HG02798 (cell line): ENCODE results near the gene CDK13.
"Not testable (repeated sequence)": the region's sequence is repeated elsewhere in the genome, so short reads cannot be mapped to it uniquely, and the experiment has no call there.

Source experiments
- ATAC-seq: cut with Tn5 transposase; IDR thresholded peaks from one replicate; pipeline ENCODE4 v1.9.1; 2021; ENCODE audit warnings: mild to moderate bottlenecking; ENCODE audit not compliant: unreplicated experiment, poor library complexity

CDK13 gene

DNA sequence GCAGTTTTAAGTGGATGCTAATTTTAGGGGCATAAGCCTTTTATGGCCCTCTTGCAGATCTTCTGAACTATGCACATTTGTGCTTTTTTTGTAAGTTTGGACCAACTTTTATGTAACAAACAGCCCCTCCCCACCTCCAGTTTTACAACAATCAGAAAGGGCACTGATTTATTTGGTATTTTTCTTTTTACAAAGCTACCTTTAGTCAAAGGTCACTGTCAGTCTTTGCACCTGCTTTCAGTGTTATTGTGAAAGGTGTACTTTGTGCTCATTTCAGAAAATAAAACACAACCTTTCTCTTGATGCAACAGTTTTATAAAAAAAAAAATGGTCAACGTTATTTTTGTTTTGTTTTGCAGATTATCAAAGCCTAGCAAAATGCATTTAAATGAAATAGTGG, 145.2 kb downstream of the CDK13 start:
- no peak for ATAC-seq

DNA sequence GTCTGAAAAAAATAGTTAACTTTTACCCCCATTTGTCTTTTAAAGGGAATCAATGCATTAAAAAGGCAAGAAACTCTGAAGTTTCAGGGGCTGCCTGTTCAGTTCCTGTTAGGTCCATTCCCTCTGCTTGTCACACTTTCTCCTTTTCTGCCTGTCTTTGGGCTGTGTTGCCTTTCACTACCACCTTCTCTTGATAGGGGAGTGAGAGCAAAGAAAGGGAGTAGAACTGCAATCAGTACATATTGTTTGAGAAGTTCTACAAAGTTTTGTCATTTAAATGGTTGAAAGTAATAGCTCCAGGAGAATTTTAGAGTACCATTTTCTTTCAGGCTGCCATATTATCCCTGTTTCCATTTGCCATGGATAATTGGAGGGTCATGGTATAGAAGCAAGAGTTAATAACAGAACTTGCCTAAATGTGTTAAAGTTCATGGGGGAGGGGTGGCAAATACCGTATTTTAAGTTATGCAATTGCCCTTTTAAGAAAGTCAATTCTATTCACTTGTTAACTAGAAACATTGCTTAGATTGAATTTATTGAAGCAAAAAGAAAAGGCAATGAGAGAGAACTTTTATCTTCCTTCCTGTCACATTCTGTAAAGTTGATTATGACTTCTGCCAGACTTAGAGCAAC, 145.8 kb downstream of the CDK13 start:
- ATAC-seq, result no peak

DNA sequence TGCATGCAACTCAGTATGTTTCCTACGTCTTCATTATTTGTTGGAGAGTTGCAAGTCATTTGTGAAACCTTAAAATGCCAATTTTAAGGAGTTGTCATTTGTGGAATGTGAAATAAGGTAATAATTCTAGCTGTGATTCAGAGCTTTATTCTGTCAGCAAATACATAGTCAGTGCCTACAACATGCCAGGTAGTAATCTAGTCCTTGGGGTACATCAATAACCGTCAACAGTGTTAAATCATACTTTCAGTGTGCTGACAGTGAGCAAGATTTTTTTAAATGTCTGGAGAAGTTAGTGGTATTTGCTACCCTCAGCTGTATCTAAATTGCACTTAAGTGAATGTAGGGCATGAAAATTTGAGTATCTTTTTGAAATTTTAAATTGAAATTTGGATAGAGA, 147.7 kb downstream of the CDK13 start:
- ATAC-seq, result no peak

DNA sequence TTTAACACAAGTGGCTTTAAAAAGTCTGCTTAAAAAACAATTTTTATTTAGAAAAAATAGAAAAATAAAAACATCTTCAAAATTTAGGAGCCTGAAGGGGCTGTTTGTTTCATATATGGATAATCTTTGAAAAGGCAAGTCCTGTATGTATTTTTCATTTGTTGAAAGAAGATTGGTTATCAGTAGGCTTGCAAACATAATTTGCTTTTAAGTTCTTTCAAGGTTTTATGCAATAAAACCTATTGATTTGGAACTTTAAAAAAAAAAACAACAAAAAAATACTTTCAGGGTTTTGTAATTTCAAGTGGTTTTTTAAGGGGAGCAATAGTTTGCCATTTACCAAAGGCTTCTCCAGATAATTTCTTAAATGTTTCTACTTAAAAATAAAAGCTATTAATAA, 148.8 kb downstream of the CDK13 start:
- no peak for ATAC-seq

DNA sequence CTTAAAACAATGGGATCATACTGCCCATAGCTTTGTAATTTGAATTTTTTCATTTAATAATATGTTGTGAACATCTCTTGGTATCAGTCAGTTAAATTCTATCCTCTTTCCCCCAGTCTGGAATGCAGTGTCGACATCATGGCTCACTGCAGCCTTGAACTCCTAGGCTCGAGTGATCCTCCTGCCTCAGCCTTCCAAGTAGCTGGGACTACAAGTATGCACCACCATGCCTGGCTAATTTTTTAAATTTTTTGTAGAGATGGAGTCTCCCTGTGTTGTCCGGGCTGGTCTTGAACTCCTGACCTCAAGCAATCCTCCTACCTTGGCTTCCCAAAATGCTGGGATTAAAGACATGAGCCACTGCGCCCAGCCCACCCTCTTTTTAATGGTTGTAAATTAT, 149.8 kb downstream of the CDK13 start:
- ATAC-seq, result no peak

DNA sequence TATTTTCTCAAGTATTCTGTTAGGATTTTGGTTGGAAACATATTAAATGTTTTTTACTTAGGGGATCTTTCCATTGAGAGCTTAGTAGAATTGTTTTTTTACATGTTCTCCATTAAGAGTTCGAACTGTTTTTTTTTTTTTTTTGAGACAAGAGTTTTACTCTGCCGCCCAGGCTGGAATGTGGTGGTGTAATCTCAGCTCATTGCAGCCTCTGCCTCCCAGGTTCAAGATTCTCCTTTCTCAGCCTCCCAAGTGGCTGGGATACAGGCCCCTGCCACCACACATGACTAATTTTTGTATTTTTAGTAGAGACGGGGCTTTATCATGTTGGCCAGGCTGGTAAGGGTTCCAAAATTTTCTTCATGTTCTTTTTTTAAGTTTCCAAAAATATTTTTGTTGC, 151.1 kb downstream of the CDK13 start:
- ATAC-seq, result no peak

DNA sequence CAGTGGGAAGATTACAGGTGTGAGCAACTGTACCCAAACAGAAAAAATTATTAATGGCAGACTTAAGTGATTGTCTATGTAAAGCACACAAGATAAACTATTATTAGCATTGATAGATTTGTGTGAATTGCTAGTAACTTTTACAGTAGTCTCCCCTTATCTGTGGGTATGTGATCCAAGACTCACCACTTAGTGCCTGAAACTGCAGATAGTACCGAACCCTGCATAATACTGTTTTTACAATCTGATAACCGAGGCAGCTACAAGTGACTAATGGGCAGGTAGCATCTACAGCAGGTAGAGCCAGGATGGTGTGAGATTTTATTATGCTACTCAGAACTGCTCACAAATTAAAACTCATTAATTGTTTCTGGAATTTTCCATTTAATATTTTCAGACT, 152.8 kb downstream of the CDK13 start:
- ATAC-seq, result no peak

DNA sequence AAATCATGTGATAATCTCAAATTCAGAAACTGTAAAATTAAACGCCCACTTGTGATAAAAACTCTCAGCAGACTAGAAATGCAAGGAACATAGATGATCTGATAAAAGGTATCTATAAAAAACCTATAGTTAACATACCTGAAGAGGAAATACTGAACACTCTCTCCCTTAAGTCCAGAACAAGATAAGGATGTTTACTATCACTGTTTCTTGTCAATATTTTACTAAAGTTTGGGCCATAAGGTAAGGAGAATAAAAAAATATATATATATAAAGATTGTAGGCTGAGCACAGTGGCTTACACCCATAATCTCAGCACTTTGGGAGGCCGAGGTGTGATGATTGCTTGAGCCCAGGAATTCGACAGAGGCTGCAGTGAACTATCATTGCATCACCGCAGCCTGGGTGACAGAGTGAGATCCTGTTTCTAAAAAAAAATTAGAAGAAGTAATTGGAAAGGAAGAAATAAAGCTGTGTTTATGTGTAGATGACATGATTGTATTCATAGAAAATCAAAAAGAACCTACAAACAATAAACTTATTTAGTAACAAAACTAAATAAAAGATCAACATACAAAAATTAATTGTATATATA, 155.9 kb downstream of the CDK13 start:
- ATAC-seq, result no peak

DNA sequence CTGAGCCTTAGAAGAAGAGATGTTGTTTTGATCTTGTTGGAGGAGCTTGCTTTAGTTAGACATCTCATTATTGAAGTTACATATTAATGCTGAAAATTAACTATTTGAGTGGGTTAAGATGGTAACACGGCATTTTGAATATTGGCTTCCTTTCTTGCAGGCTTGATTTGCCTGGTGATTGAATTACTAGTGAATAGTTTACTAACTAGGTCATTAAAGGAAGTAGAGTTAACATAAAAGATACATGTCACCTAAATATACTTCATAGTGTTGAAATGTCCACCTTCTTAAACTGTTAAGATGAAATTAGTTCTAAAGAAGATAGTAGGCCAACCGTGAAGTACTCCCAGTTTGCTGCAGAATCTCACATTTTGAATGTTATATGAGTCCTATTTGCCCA, 165.9 kb downstream of the CDK13 start:
- no peak for ATAC-seq

DNA sequence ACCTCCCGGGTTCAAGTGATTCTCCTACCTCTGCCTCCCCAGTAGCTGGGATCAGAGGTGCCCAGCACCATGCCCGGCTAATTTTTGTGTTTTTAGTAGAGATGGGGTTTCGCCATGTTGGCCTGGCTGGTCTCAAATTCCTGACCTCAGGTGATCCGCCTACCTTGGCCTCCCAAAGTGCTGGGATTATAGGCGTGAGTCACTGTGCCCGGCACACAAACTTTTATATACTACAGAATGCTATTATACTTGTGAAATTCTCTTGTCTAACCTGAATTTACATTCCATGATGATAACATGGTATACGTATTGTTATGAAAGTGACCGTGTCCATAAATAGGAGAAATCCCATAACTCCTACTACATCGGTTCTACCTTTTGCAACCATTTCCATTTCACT, 167.1 kb downstream of the CDK13 start:
- not testable (repeated sequence) for ATAC-seq

DNA sequence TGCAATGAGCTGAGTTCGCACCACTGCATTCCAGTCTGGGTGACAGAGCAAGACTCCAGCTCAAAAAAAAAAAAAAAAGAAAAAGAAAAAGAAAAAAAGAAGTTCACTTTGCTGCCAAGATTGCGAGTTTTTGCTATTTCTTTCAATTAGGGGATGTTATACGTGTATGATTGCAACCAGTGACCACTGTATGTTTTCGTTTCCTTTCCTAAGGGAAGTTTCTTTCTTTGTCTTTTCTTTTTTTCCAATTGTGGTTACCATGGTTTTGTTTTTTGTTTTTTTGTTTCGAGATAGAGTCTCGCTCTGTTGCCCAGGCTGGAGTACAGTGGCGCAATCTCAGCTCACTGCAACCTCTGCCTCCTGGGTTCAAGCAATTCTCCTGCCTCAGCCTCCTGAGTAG, 168.1 kb downstream of the CDK13 start:
- ATAC-seq, result not testable (repeated sequence)

DNA sequence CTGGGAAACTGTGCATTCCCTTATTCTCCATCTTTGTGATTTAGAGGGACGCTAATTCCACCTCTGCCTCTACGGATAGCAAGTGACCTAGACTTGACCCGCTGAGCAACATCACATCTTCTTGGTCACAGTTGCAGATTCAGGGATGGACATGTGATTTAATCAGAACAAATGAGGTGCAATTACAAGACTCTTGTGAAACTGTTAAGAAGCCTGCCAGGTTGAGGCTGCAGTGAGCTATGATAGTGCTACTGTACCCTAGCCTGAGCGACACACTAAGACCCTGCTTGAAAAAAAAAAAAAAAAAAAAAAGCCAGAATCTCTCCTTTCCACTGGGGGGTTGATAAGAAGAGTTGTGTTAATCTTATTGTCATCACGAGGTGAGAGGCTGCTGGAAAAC, 170.0 kb downstream of the CDK13 start:
- ATAC-seq, result no peak

DNA sequence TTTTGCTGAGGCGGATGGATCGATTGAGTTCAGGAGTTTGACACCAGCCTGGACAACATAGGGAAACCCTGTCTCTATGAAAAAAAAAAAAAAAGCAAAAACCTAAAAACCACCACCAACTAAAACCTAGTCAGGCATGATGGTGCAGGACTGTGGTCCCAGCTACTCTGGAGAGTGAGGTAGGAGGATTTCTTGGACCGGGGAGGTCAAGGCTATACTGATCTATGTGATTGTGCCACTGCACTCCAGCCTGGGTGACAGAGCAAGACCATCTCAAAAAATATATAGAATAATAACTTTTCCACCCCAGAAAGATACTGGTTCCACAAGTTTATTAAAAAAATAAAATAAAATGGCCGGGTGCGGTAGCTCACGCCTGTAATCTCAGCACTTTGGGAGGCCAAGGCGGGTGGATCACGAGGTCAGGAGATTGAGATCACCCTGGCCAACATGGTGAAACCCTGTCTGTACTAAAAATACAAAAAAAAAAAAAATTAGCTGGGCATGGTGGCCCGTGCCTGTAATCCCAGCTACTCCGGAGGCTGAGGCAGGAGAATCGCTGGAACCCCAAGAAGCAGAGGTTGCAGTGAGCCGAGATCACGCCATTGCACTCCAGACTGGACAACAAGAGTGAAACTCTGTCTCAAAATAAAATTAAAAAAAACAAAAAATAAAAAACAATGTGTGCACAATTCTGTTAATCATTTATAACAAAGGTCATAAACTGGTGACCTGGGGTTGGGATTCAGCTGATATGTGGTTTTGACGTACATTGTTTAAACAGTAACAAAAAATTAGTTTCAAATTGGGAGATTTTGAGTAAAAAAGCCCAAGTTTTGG, 172.3 kb downstream of the CDK13 start:
- ATAC-seq, result not testable (repeated sequence)

DNA sequence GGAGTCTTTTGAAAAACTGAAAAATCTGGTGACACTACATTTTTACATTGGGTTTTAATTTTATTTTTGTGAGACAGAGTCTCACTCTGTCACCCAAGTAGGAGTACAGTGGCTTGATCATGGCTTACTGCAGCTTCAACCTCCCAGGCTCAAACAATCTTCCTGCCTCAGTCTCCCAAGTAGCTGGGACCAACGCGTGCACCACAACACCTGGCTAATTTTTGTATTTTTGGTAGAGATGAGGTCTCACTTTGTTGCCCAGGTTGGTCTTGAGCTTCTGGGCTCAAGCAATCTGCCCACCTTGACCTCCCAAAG, 172.8 kb downstream of the CDK13 start:
- ATAC-seq, result no peak

DNA sequence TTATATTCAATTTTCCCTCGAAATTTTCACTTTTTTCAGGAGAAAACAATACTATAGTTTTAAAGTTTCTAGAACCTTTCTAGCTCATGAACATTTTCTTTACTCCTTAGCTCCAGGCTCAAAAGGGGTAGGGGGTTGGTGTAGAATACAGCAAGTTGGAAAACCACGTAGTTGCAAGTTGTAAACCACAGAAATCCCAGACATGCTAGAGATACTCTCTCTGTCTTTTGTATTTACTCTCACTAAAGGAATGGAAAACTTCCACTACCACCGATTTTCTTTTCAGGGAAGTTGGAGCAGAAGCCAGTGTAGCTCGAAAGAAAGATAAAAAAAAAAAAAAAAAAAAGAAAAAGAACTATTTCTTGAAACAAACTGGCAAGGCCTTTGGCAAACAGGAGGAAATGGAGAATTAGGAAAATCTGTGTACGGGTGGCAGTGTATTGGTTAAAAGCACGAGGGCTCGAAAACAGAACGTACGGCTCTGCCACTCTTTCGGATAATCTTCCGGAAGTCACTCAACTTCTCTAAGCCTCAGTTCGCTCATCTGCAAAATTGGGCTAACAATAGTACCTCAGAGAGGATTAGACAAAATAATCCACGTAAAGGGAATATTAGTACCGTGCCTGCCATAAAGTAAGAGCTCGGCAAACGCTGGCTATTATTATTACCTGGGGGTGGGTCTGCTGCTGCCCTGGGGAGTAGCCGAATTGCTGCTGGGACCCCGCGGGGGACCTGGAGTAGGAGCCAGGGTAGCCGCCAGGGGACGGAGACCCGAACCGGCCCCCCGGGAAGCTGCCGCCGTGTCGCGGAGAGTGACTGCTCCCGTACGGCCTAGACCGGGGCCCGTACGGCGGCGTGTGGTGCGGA, 183.7 kb downstream of the CDK13 start:
- no peak for ATAC-seq

DNA sequence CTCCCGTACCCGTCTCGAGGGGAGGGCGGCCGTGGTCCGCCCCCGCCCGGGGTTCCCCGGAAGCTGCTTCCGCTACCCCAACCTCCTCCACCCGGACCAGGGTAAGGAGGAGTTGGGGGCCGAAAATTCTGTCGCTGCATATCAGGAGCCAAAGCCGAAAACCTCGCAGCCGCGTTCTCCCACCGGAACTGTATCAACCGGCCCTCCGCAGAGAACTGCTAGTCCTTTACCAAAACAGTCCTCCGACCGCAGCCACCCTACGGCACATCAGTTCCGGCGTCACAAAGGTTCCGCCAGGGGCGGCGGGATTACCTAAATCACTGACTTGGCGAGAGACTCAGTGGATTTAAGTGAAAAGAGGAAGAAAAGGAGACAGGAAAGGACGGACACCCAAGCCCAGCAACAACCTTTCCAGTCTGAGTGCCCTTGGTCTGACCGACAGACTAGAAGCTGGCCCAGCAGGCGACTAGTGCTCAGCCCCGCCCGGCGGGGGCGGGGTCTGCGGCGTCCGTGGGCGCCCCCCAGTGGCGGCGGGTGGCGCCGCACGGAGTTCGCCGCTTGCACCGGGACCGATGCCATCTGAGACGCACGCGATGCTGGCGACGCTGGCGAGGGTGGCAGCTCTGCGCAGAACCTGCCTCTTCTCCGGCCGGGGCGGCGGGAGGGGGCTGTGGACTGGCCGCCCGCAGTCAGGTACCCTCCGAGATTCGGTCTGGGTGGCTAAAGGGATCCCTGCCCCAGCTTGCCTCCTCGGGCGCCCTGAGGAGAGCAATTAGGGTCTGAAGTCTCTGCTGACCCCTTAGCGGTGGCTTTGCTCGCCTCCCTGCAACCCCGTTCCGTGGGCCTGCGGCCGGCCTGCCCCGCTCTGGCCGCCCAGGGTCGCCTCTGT, 184.6 kb downstream of the CDK13 start, which contains the start of the genes MPLKIP and SUGCT:
MPLKIP (minus strand) TSS at position 195 of the 889 bp plus-strand sequence; CDS start at position 140, 55 bp downstream.
SUGCT (plus strand) TSS at position 578 of the 889 bp plus-strand sequence.
- peak; percentile 92 for ATAC-seq

DNA sequence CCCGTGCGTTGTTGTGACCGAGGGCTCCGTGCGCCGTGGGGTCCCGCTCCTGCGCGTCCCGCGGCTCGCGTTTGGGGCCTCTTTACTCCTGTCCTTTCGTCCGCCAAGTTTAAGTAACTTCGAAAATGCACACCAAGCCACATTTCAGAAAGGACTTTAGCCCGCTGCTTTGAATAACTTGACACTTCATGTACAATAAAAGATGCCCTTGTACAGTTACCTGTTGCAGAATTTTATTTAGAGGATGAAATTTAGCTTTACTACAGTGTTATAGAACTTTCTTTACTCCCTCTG, 185.2 kb downstream of the CDK13 start:
- no peak for ATAC-seq

DNA sequence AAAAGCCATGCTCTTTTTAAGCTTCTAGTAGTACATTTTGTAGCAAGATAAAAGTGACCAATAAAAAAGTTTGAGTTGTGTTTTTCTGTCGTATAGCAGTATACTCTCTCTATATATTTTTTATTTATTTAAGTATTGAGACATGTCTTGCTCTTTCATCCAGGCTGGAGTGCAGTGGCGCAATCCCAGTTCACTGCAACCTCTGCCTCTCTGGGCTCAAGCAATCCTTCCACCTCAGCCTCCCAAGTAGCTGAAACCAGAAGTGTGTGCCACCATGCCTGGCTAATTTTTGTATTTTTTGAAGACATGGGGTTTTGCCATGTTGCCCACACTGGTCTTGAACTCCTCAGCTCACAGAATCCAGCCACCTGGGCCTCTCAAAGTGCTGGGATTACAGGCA, 187.5 kb downstream of the CDK13 start:
- ATAC-seq, result no peak

DNA sequence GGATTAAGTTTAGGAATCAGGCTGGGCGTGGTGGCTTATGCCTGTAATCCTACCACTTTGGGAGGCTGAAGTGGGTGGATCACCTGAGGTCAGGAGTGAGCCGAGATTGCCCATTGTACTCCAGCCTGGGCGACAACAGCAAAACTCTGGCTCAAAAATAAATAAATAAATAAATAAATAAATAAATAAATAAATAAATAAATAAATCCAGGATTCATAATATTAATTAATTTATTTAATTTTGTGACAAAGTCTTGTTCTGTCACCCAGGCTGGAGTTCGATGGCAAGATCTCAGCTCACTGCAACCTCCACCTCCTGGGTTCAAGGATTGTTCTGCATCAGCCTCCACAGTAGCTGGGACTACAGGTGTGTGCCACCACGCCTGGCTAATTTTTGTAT, 188.9 kb downstream of the CDK13 start:
- no peak for ATAC-seq

DNA sequence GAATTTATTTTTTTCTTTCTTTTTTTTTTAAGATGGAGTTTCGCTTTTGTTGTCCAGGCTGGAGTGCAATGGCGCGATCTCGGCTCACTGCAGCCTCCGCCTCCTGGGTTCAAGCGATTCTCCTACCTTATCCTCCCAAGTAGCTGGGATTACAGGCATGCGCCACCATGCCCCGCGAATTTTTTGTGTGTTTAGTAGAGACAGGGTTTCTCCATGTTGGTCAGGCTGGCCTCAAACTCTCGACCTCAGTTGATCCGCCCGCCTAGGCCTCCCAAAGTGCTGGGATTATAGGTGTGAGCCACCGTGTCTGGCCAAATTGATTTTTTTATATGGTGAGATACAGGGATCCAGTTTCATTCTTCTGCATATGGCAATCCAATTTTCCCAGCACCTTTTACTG, 189.8 kb downstream of the CDK13 start:
- not testable (repeated sequence) for ATAC-seq
